ENCODE data around the gene FAT2.

Gene FAT2

GRCh38 chr5:151555760-151556576, 35.2 kb downstream of the FAT2 start:
- DNase-seq (ENCODE audit: low read depth in 2 of 2): no peak

DNA sequence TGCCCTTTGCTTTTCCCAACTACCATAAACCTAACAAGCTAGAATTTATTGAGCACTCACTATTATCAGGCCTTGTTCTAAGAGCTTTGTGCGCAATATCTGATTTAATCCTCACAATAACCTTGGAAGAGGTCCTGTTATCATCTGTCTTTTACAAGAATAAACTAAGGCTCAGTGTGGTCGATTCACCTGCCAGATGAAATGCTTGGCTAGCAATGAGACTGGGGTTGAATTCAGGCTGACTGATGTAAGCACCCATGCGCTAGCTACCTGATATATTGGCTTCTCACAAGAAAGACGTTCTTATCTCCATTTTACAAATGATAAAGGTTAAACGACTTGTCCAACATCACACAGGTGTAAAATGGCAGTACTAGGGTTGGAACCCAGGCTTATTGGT, 37.4 kb downstream of the FAT2 start:
- no peak for DNase-seq (ENCODE audit: low read depth in 2 of 2)

GRCh38 chr5:151553130-151553670, 37.9 kb downstream of the FAT2 start:
- no peak for DNase-seq (ENCODE audit: low read depth in 2 of 2)

DNA sequence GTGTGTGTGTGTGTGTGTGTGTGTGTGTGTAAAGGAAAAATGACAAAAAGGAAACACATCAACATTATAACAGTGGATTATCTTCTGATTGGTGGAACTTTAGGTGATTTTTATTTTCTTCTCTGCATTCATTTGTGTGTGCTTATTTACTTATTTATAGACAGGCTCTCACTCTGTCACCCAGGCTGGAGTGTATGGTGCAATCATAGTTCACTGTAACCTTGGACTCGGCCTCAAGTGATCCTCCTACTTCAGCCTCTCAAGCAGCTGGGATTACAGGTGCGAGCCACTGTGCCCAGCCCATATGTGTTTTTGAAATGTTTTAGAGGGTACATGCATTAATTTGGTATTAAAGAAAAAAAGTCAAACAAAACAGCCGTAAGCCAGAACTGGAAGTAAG, 39.1 kb downstream of the FAT2 start:
- DNase-seq (ENCODE audit: low read depth in 2 of 2): no peak

- no peak for DNase-seq (ENCODE audit: low read depth in 2 of 2)
Measured at GRCh38 chr5:151550146-151550545, 41.0 kb downstream of the FAT2 start.

- no peak for DNase-seq (ENCODE audit: low read depth in 2 of 2)
Measured at GRCh38 chr5:151549713-151550112, 41.4 kb downstream of the FAT2 start.

DNA sequence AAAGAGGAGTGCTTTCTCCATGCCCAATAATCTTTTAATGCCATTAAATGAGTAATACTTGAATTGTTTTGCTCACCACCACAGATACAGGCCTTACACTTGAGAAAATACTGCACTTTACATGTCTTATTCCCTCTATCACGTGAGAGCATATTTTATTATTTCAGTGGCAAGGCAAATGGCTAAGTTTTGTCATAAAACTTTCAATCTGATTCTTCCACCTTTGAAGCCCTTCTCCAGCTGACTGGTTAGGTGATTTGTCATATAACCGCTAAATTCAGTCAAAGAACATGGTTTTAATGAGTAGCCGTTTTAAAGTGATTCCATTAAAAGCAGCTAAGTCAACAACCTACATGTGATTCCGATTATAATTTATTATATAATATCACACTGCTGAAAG, 43.8 kb downstream of the FAT2 start:
- DNase-seq (ENCODE audit: low read depth in 2 of 2): no peak

DNA sequence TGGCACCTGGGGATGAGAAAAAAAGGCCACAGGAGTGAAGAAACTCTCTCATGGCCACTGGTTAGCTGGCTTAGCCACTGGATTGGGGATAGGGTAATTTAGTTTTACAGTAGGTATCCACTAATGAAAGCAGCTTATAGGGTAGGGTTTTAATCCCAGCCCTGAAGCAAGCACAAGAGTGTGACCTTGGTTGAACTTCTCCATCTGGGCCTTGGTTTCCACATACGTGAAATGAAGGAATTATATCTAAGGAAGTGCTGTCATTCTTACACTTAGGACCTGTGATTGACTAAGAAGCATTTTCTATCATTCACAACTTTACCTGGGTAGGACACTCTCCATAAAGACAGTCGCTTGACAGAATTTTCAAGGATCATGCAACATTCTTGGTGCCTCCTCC, 49.6 kb downstream of the FAT2 start:
- DNase-seq (ENCODE audit: low read depth in 2 of 2): no peak

Measured in stimulated activated CD8-positive, alpha-beta memory T cell treated with anti-CD3 and anti-CD28 coated beads, Interleukin-15, amount 100 ng/mL, for 4 hours (primary cell).